AG04450 (cell line): Measurements from ENCODE around the gene IRF2BPL. TPM values are rescaled to one million over a fixed set of nuclear protein-coding genes. Genes with fewer than 3 reads are reported as not detected.

ENCODE experiments used
- CTCF ChIA-PET: fragments of 300-600, 350-600 bp; formaldehyde crosslinking; extraction: SDS; loops from one replicate; lab custom pipeline; 2022; ENCODE audit warnings: antibody characterized with exemption, inconsistent platforms; lab: Charles Lee
- POLR2A ChIA-PET: fragments of 350-600 bp; formaldehyde crosslinking; extraction: SDS; loops from one replicate; lab custom pipeline; 2021; ENCODE audit warnings: antibody characterized with exemption, inconsistent platforms; lab: Yijun Ruan, JAX
- DNase-seq: peaks from one replicate; pipeline ENCODE4 v3.0.0-alpha.2; 2011; ENCODE audit warnings: low read depth, low spot score
- H3K27ac ChIP-seq: one replicate; pipeline ENCODE4 v1.5.1; 2012; ENCODE audit warnings: low read depth, low read length, control low read depth
- H3K27me3 ChIP-seq: one replicate; pipeline ENCODE4 v1.6.0; 2012; ENCODE audit warnings: low read length; ENCODE audit not compliant: control insufficient read depth, insufficient read depth
- H3K4me3 ChIP-seq: 2 replicates; pipeline ENCODE4 v1.5.1; 2011; ENCODE audit warnings: mild to moderate bottlenecking, low read depth, low read length, control low read depth
- H3K9me3 ChIP-seq: 2 replicates; pipeline ENCODE4 v1.5.1; 2012; ENCODE audit warnings: low read length; ENCODE audit not compliant: control insufficient read depth, insufficient read depth
- polyA plus RNA-seq: library from polyadenylated mRNA; depleted of rRNA; stranded (reverse); fragments of >200 nt; gene quantifications from 2 replicates; pipeline ENCODE4 v1.2.3, GENCODE V29; 2011
- TF ChIP-seq, protein P1 (sequence below): IDR thresholded peaks from 2 replicates; pipeline ENCODE4 v1.5.1; 2011; ENCODE audit warnings: low read depth, low read length, control low read depth, inconsistent platforms

IRF2BPL gene
- polyA plus RNA-seq, 1 experiment: 17.1 TPM

DNA sequence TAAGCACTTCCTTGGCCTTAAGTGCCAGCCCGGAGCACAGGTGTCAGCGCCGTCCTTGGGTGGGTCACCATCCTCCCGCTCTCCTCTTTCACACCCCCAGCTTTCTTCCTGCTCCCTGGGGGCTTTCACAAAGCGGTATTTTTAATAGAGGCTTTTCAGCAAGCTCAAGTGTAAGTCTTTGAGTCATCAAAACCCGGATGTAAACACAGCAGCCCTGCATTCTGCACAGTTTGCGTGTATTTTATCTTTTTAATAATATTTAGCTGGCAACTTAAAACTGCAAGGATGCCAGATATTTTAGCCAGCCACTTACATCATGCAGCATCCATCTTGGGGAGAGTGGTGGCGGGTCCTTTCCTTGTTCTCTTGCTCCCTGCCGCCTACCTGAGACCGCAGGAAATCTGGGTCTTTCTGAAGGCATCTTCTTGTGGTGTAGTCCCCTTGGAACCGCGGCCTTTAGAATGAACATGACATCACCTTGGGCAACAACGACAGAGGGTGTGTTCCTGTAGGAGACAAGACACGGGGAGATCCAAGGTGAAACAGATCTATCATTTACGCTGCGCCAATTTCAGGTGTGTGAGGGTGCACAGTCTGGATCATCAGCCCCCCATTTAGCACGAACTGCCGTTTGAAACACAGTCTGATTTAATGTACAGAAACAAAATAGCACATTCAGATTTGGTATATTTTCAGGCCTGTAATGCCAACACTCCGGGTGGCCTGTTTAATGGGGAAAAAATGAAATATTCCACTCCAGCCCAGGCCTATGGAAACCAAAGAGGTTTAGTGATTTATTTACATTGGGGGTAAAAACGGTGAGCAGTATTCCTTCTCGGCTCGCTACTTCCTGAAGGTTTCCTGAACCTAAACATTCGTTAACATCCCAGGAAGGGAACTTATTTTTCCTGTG is 12.5 kb upstream of the IRF2BPL start:
- peak; percentile 83 for DNase-seq
- ChIA-PET CTCF (interaction anchor here (0.8 to 2.5 kb wide), 5 partner anchors 12 to 128 kb away, joined by 3 to 11 read pairs (median 3); no protein-coding TSS in a partner anchor), POLR2A (interaction anchor here (0.5 to 7.6 kb wide), 8 partner anchors 8 to 136 kb away, joined by 3 to 146 read pairs (median 12); partner anchors contain the start of gene IRF2BPL)
- Histone ChIP-seq H3K4me3 (peak overlapping the region; percentile 51), H3K9me3 (no peaks in the 10 kb centered on the region), H3K27ac (peak overlapping the region; percentile 99), H3K27me3 (no peaks in the 10 kb centered on the region)
- TF ChIP-seq, protein P1, sequence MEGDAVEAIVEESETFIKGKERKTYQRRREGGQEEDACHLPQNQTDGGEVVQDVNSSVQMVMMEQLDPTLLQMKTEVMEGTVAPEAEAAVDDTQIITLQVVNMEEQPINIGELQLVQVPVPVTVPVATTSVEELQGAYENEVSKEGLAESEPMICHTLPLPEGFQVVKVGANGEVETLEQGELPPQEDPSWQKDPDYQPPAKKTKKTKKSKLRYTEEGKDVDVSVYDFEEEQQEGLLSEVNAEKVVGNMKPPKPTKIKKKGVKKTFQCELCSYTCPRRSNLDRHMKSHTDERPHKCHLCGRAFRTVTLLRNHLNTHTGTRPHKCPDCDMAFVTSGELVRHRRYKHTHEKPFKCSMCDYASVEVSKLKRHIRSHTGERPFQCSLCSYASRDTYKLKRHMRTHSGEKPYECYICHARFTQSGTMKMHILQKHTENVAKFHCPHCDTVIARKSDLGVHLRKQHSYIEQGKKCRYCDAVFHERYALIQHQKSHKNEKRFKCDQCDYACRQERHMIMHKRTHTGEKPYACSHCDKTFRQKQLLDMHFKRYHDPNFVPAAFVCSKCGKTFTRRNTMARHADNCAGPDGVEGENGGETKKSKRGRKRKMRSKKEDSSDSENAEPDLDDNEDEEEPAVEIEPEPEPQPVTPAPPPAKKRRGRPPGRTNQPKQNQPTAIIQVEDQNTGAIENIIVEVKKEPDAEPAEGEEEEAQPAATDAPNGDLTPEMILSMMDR: no peak

GRCh38 chr14:77040059-77040740 is 11.7 kb upstream of the IRF2BPL start:
- TF ChIP-seq, protein P1: no peak
- peak; percentile 97 for DNase-seq
- ChIA-PET POLR2A (interaction anchor here (0.5 to 7.6 kb wide), 10 partner anchors 7 to 1156 kb away, joined by 3 to 146 read pairs (median 6); partner anchors contain the start of gene IRF2BPL), CTCF (interaction anchor here (0.8 to 2.5 kb wide), 4 partner anchors 12 to 127 kb away, joined by 3 to 11 read pairs (median 3); no protein-coding TSS in a partner anchor)
- Histone ChIP-seq H3K4me3 (peak overlapping the region; percentile 51), H3K27me3 (no peaks in the 10 kb centered on the region), H3K27ac (peak overlapping the region; percentile 99), H3K9me3 (no peaks in the 10 kb centered on the region)

DNA sequence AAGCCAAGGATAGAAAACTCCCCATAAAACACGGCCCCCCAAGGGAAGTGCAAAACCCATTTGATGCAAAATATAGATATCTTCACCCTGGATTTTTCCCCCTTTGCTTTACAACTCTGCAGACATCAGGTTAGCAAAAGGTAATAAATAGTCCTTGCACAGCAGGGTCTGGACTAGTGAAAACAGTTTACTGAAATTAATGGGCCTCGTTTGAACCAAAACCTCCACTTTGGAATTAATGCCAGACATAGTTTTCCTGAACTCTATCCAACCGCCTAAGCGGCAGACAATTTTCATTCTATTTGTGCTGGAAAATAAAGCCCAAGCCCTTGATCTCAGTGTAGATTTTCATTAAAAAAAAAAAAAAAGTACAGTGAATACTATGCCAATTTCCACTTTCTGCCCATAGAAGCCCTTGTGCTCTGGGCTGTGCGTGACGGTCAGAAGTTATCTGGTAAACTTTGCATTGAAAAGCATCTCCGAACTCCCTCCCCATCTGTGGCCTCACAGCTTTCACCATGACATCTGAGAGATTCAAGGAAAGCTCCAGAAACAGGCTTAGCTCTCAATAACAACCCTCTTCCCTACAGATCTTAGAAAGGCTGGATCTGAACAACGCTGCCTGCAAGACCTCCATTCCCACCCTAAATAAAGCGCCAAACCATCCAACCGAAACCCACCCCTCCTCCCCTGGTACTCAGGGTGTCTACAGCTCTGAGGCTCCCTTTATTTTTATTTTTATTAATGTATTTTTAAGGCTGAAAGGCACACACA is 11.0 kb upstream of the IRF2BPL start:
- no peaks in the 10 kb centered on the region for H3K27me3 ChIP-seq
- peak overlapping the region; percentile 46 for H3K4me3 ChIP-seq
- no peaks in the 10 kb centered on the region for H3K9me3 ChIP-seq
- ChIA-PET CTCF (interaction anchor here (1.5 to 2.5 kb wide), 2 partner anchors 11 to 126 kb away, joined by 3 to 11 read pairs; no protein-coding TSS in a partner anchor), POLR2A (interaction anchor here (0.7 to 7.6 kb wide), 8 partner anchors 6 to 1155 kb away, joined by 3 to 146 read pairs (median 6); partner anchors contain the start of gene IRF2BPL)
- H3K27ac ChIP-seq: peak overlapping the region; percentile 99
- DNase-seq: no peak
- TF ChIP-seq, protein P1: no peak

DNA sequence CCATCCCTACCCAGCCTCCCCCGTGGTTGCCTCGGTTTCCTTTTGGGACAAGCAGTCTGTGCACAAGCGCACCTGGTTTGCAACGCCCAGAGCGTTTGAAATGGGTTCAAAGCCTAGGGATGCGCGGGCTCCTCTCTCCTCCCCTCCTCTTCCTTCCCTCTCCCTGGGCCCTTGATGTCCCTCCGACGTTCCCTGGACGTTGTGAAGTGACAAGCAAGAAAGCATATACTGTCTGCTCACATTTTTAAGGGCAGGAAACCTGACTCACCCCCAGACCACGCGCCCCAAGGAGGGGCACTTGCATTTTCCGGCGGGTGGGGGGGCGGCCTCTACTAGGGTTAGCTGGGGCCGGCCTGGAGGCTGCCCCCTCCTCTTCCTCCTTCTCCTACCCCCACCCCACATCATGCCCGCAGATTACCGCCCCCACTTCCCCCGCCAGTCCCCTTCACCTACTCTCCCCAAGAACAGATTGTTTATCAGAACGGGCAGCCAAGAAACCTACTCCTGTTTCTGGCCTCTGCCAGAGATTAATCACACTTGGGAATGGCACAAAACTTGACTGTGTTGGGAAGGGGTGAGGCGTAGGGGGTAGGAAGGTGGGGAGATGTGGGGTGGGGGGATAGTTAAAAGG is 9.5 kb upstream of the IRF2BPL start:
- POLR2A ChIA-PET: interaction anchor here (2.1 to 7.6 kb wide), 2 partner anchors 10 kb away, joined by 6 to 146 read pairs; partner anchors contain the start of gene IRF2BPL
- H3K4me3 ChIP-seq: 0 out of 2 replicates have a peak overlapping the region, but pooled peaks have one; percentile 7
- H3K27ac ChIP-seq: peak overlapping the region; percentile 99
- TF ChIP-seq, protein P1: no peak
- H3K9me3 ChIP-seq: no peaks in the 10 kb centered on the region; the same call in 1 of the 2 replicates
- CTCF ChIA-PET: interaction anchor here (0.6 to 1.2 kb wide), 3 partner anchors 15 to 124 kb away, joined by 3 to 4 read pairs (median 3); no protein-coding TSS in a partner anchor
- H3K27me3 ChIP-seq: no peaks in the 10 kb centered on the region
- no peak for DNase-seq
